Sigmoid colon (tissue), 7 donors: ENCODE results near the gene RALGDS. TPM values are rescaled to one million over a fixed set of nuclear protein-coding genes. Genes with fewer than 3 reads are reported as not detected.
"Not testable (repeated sequence)": the region's sequence is repeated elsewhere in the genome, so short reads cannot be mapped to it uniquely, and the experiment has no call there.

ENCODE experiments used
- DNase-seq: peaks from one replicate; pipeline ENCODE4 v3.0.0-alpha.2; 2019
- H3K27ac ChIP-seq, 4 donors: fragments of 200-600 bp; sonication (generic); one replicate each; pipeline ENCODE4 v1.5.1; 2016 to 2019; ENCODE audit warnings: mild to moderate bottlenecking in 1 of 4
- H3K27me3 ChIP-seq, 3 donors: fragments of 200-600 bp; sonication (generic); one replicate each; pipeline ENCODE4 v1.5.1; 2019; ENCODE audit warnings: mild to moderate bottlenecking in 1 of 3
- H3K36me3 ChIP-seq, 4 donors: fragments of 200-600 bp; sonication (generic); one replicate each; pipeline ENCODE4 v1.5.1; 2016 to 2019
- H3K4me1 ChIP-seq, 4 donors: fragments of 200-600 bp; sonication (generic); one replicate each; pipeline ENCODE4 v1.5.1; 2017 to 2019
- H3K4me3 ChIP-seq, 4 donors: fragments of 200-600 bp; sonication (generic); one replicate each; pipeline ENCODE4 v1.5.1; 2017 to 2019; ENCODE audit warnings: mild to moderate bottlenecking in 2 of 4, moderate library complexity in 1 of 4
- H3K9me3 ChIP-seq, 4 donors: fragments of 200-600 bp in 3 of 4; sonication (generic) in 3 of 4; one replicate each; pipeline versions ENCODE4 v1.5.1 to v1.6.1; 2013 to 2019
- CTCF ChIP-seq, 4 experiments: fragments of 450-650 bp in 3 of 4; fragments of 200-600 bp in 1 of 4; IDR thresholded peaks; one replicate each; pipeline ENCODE4 v1.5.1; 2016 to 2019; ENCODE audit warnings: antibody characterized with exemption in 4 of 4, mild to moderate bottlenecking in 3 of 4, moderate library complexity in 2 of 4
- EP300 ChIP-seq, 4 donors: sonication (generic); formaldehyde crosslinking; IDR thresholded peaks; one replicate each; pipeline ENCODE4 v1.6.1; 2017; ENCODE audit warnings: antibody characterized with exemption in 4 of 4
- POLR2A ChIP-seq, 2 donors: fragments of 450-650 bp; IDR thresholded peaks; one replicate each; pipeline ENCODE4 v1.6.1; 2016; ENCODE audit warnings: antibody characterized with exemption in 2 of 2, mild to moderate bottlenecking in 2 of 2, moderate library complexity in 2 of 2
- POLR2AphosphoS5 ChIP-seq, 4 donors: sonication (generic); formaldehyde crosslinking; IDR thresholded peaks; one replicate each; pipeline ENCODE4 v1.6.1; 2017; ENCODE audit warnings: antibody characterized with exemption in 4 of 4
- WGBS, 2 donors: extraction: QIAGEN DNeasy Blood & Tissue Kit; methylation state at CpG; one replicate each; pipeline ENCODE4 v1.1.7; 2013; 5-methylcytosine and 5-hydroxymethylcytosine counted together
- intact Hi-C: fragments of 100-400 bp; cut with DNase I; formaldehyde crosslinking; loops from one replicate; pipeline ENCODE4 v1.15.1; 2023
- polyA plus RNA-seq, 3 donors: library from polyadenylated mRNA; stranded (reverse); fragments of 200-250 nt; gene quantifications; one replicate each; pipeline ENCODE4 v1.2.3, GENCODE V29; 2013
- total RNA-seq, 4 donors: library from RNA; depleted of rRNA; stranded (reverse); fragments of >200 nt; gene quantifications; one replicate each; pipeline ENCODE4 v1.1.0, GENCODE V29; 2016
- donor health status: healthy with polysubstance abuse.
- donor health status: Bipolar disorder and iron deficiency.
- donor health status: healthy.

Gene RALGDS
- total and polyA plus RNA-seq, 7 donors = 27.6 to 52.7 (median 39.6) TPM

DNA sequence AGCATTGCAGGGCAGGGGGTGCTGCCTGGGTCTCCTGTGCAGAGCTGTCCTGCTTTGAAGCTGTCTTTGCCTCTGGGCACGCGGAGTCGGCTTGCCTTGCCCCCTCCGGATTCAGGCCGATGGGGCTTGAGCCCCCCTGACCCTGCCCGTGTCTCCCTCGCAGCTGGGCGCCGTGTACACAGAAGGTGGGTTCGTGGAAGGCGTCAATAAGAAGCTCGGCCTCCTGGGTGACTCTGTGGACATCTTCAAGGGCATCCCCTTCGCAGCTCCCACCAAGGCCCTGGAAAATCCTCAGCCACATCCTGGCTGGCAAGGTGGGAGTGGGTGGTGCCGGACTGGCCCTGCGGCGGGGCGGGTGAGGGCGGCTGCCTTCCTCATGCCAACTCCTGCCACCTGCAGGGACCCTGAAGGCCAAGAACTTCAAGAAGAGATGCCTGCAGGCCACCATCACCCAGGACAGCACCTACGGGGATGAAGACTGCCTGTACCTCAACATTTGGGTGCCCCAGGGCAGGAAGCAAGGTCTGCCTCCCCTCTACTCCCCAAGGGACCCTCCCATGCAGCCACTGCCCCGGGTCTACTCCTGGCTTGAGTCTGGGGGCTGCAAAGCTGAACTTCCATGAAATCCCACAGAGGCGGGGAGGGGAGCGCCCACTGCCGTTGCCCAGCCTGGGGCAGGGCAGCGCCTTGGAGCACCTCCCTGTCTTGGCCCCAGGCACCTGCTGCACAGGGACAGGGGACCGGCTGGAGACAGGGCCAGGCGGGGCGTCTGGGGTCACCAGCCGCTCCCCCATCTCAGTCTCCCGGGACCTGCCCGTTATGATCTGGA lies 56.6 kb downstream of the RALGDS start:
- intact Hi-C loops = no loop called here
- H3K9me3 ChIP-seq = no peaks in the 10 kb centered on the region
- H3K4me1 ChIP-seq = no peaks in the 10 kb centered on the region
- no peaks in the 10 kb centered on the region for H3K27me3 ChIP-seq
- no peak for DNase-seq
- no peak overlapping the region for H3K27ac ChIP-seq
- 94 to 95% methylated on average over 30 of the region's 30 CpGs for WGBS, 2 donors
- H3K4me3 ChIP-seq = no peak overlapping the region
- no peak for TF ChIP-seq POLR2A (IDR thresholded peaks at IDR 0.05)
- no peak for TF ChIP-seq EP300 (IDR thresholded peaks at IDR 0.05)
- TF ChIP-seq POLR2AphosphoS5 (IDR thresholded peaks at IDR 0.05) = no peak
- TF ChIP-seq CTCF (IDR thresholded peaks at IDR 0.05) = no peak
- peaks cover 0 to 3% (median 0%) of the 10 kb centered on the region in 4 donors for H3K36me3 ChIP-seq

GRCh38 chr9:133063500-133064231 lies 57.4 kb downstream of the RALGDS start:
- DNase-seq = no peak
- no peaks in the 10 kb centered on the region for H3K4me1 ChIP-seq

DNA sequence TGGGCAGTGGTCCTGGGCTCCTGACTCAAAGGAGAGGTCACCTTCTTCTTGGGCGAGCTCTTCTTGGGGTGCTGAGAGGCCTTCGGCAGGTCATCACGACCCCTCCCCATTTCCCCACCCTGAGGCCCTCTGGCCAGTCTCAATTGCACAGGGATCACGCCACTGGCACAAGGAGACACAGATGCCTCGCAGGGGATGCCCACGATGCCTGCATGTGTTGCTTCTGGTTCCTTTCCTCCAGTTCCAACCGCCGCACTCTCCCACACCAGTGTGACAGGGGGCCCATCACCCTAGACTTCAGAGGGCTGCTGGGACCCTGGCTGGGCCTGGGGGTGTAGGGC lies 57.9 kb downstream of the RALGDS start:
- WGBS, 2 donors = 78 to 90% methylated on average over 8 of the region's 8 CpGs
- Histone ChIP-seq H3K9me3 (no peaks in the 10 kb centered on the region), H3K4me3 (no peak overlapping the region), H3K36me3 (peaks cover 0 to 8% (median 0%) of the 10 kb centered on the region in 4 donors), H3K4me1 (no peaks in the 10 kb centered on the region), H3K27me3 (no peaks in the 10 kb centered on the region), H3K27ac (no peak overlapping the region)
- intact Hi-C loops = no loop called here
- TF ChIP-seq CTCF (IDR thresholded peaks at IDR 0.05) (no peak), POLR2A (IDR thresholded peaks at IDR 0.05) (no peak), POLR2AphosphoS5 (IDR thresholded peaks at IDR 0.05) (no peak), EP300 (IDR thresholded peaks at IDR 0.05) (no peak)
- no peak for DNase-seq

More at GRCh38 chr9:133063500-133064231, 57.4 kb downstream of the RALGDS start:
- 86 to 88% methylated on average over 14 of the region's 14 CpGs for WGBS, 2 donors
- Histone ChIP-seq H3K27ac (no peak overlapping the region), H3K36me3 (peaks cover 0 to 3% (median 0%) of the 10 kb centered on the region in 4 donors), H3K4me3 (no peak overlapping the region), H3K27me3 (no peaks in the 10 kb centered on the region), H3K9me3 (no peaks in the 10 kb centered on the region)
- TF ChIP-seq POLR2AphosphoS5 (IDR thresholded peaks at IDR 0.05) (no peak), EP300 (IDR thresholded peaks at IDR 0.05) (no peak), POLR2A (IDR thresholded peaks at IDR 0.05) (no peak), CTCF (IDR thresholded peaks at IDR 0.05) (no peak)
- intact Hi-C loops = no loop called here

DNA sequence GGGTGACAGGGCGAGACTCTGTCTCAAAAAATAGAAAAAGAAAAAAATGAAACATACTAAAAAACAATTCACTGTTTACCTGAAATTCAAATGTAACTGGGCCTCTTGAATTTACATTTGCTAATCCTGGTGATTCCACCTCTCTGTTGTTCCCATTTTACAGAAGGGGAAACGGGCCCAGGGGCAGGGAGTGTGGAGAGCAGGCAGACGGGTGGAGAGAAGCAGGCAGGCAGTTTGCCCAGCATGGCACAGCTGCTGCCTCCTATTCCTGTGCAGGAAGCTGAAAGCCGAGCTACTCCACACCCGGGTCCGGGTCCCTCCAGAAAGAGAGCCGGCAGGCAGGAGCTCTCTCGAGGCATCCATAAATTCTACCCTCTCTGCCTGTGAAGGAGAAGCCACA lies 58.5 kb downstream of the RALGDS start:
- WGBS, 2 donors = 52 to 75% methylated on average over 3 to 4 of the region's 8 CpGs
- H3K9me3 ChIP-seq, DNase-seq, intact Hi-C loops, H3K4me3 ChIP-seq, H3K27ac ChIP-seq, H3K27me3 ChIP-seq, H3K4me1 ChIP-seq: not testable (repeated sequence)
- peaks cover 0 to 14% (median 2%) of the 10 kb centered on the region in 4 donors for H3K36me3 ChIP-seq

DNA sequence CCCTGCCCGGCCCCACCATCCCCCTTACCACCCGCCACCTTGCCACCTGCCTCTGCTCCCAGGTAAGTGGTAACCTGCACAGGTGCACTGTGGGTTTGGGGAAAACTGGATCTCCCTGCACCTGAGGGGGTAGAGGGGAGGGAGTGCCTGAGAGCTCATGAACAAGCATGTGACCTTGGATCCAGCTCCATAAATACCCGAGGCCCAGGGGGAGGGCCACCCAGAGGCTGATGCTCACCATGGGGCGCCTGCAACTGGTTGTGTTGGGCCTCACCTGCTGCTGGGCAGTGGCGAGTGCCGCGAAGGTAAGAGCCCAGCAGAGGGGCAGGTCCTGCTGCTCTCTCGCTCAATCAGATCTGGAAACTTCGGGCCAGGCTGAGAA lies 59.3 kb downstream of the RALGDS start, which contains the start of gene CEL:
Gene CEL (plus strand): TSS at position 218 of the 382 bp plus-strand sequence. CDS start 22 bp downstream, at position 240.
- 51 to 61% methylated on average over 3 to 5 of the region's 9 CpGs for WGBS, 2 donors
- H3K36me3 ChIP-seq = peaks cover 5 to 22% (median 7%) of the 10 kb centered on the region in 4 donors
- intact Hi-C loops, H3K9me3 ChIP-seq, H3K27me3 ChIP-seq, H3K4me3 ChIP-seq, H3K4me1 ChIP-seq, DNase-seq, H3K27ac ChIP-seq: not testable (repeated sequence)

DNA sequence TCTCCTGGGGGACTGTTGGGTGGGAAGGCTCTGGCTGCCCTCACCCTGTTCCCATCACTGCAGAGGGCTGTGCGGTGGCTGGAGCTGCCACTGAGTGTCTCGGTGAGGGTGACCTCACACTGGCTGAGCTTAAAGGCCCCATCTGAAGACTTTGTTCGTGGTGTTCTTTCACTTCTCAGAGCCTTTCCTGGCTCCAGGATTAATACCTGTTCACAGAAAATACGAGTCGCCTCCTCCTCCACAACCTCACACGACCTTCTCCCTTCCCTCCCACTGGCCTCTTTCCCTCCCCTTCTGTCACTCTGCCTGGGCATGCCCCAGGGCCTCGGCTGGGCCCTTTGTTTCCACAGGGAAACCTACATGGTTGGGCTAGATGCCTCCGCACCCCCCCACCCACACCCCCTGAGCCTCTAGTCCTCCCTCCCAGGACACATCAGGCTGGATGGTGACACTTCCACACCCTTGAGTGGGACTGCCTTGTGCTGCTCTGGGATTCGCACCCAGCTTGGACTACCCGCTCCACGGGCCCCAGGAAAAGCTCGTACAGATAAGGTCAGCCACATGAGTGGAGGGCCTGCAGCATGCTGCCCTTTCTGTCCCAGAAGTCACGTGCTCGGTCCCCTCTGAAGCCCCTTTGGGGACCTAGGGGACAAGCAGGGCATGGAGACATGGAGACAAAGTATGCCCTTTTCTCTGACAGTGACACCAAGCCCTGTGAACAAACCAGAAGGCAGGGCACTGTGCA lies 59.8 kb downstream of the RALGDS start:
- H3K27ac ChIP-seq, DNase-seq, intact Hi-C loops, H3K27me3 ChIP-seq, H3K9me3 ChIP-seq, H3K4me3 ChIP-seq, H3K4me1 ChIP-seq: not testable (repeated sequence)
- 66 to 76% methylated on average over 14 of the region's 14 CpGs for WGBS, 2 donors
- H3K36me3 ChIP-seq = peaks cover 9 to 28% (median 11%) of the 10 kb centered on the region in 4 donors
